IPS DF 6.9 (cell line): ENCODE data around the gene IYD.

ENCODE experiments used
- DNase-seq: peaks from one replicate; pipeline ENCODE4 v3.0.0-alpha.2; 2013; ENCODE audit warnings: low read depth, low spot score
- H3K27ac ChIP-seq: one replicate; pipeline ENCODE4 v1.5.1; 2013; ENCODE audit warnings: low read length, control low read depth
- H3K27me3 ChIP-seq: 2 replicates; pipeline ENCODE4 v1.6.1; 2013; ENCODE audit warnings: mild to moderate bottlenecking, low read length; ENCODE audit not compliant: control insufficient read depth, insufficient read depth
- H3K36me3 ChIP-seq: 2 replicates; pipeline ENCODE4 v1.6.1; 2013; ENCODE audit warnings: low read length; ENCODE audit not compliant: control insufficient read depth, insufficient read depth
- H3K4me1 ChIP-seq: 2 replicates; pipeline ENCODE4 v1.6.1; 2013; ENCODE audit warnings: low read length; ENCODE audit not compliant: control insufficient read depth, insufficient read depth
- H3K4me3 ChIP-seq: 2 replicates; pipeline ENCODE4 v1.5.1; 2013; ENCODE audit warnings: mild to moderate bottlenecking, low read length
- H3K9me3 ChIP-seq: 2 replicates; pipeline ENCODE4 v1.6.1; 2013; ENCODE audit warnings: low read length, inconsistent platforms; ENCODE audit not compliant: control insufficient read depth, insufficient read depth
- WGBS: extraction: QIAGEN DNeasy Blood & Tissue Kit; methylation state at CpG from one replicate; pipeline ENCODE4 v1.1.7; 2013; ENCODE audit warnings: mixed read lengths, missing lambda C conversion rate; ENCODE audit not compliant: insufficient read length, insufficient coverage; 5-methylcytosine and 5-hydroxymethylcytosine counted together

The IYD gene

DNA sequence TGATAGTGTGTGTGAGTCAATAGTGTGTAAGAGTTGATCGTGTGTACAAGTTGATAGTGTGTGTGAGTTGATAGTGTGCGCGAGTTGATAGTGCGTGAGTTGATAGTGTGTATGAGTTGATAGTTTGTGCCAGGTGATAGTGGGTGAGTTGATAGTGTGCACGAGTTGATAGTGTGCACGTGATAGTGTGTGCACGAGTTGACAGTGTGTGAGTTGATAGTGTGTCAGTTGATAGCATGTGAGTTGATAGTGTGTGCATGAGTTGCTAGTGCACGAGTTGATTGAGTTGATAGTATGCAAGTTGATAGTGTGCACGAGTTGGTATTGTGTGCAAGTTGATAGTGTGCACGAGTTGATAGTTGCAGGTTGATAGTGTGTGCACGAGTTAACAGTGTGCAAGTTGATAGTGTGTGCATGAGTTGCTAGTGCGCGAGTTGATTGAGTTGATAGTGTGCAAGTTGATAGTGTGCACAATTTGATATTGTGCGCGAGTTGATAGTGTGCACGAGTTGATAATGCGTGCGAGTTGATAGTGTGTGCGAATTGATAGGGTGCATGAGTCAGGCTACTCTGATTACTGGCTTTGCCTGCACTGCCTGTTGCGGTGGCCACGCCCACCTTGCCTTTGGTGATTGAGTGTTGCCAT is 35.8 kb upstream of the IYD start:
- Histone ChIP-seq H3K36me3 (no peaks in the 10 kb centered on the region), H3K27ac (no peak overlapping the region), H3K9me3 (no peaks in the 10 kb centered on the region), H3K27me3 (no peaks in the 10 kb centered on the region), H3K4me3 (no peak overlapping the region), H3K4me1 (no peaks in the 10 kb centered on the region)
- WGBS, result 100% methylated on average over 10 of the region's 21 CpGs
- DNase-seq, result no peak

DNA sequence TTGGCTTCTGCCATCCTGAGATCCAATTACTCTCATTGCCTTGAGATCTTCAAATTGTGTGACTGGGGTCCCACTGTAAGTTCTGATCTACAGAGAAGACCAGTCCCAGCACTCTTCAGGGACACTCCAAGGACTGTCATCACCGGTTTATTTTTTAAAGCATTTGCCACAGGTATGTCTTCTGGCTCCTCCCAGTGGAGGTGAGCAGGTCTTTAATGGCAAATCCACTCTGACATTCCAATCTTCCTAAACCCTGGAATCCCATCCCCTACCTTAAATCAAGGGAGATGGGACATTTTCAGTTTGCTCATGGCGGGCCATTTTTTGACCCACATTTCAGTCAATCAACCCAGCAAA is 35.2 kb upstream of the IYD start:
- Histone ChIP-seq H3K4me1 (no peaks in the 10 kb centered on the region), H3K36me3 (no peaks in the 10 kb centered on the region), H3K27me3 (no peaks in the 10 kb centered on the region), H3K9me3 (no peaks in the 10 kb centered on the region), H3K4me3 (no peak overlapping the region), H3K27ac (no peak overlapping the region)
- WGBS, result no CpG with 5 or more reads among the region's 2 CpGs
- DNase-seq, result no peak

DNA sequence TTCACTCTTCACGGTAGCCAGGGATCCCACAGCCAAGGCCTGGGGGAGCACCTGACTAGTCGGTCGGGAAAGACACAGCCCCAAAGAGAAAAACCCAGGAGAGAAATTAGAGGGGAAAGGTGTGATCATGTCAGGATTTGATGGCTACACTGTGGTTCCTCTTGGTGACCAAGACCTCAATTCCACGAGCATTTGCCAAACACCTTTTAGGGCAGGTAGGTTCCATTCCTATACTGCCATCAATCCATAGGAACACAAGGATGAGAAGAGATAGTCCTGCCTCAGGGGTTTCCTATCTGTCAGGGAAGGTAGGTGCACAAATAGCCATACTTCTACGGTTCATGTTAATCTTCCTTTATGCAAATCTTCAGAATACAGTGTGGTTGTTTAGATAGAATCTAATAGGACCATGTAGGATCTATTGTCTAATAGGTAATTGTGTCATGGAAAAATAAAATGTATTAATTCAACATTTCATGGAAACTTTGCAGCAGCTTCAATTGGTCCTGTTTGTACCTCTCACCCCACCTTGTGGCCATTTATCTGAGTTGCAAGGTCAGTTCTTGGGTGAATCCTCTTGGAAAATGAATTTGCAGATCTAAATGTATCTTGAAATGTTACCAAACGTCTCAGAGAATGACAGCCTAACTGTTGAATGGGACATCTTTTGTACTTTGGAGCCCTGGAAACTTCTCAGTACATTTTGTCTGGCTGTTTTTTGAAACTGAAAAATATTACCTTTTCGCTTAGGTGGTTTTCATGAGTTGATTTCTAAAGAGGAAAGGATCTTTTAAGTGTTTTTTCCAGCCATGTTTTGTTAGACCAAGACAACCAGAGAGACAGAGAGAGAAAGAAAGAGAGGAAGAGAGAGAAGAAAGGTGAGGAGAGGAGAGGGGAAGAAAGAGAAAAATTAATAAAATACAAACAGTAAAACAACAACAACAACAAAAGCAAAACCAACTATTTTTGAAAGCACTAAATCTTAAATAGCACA is 33.7 kb upstream of the IYD start:
- H3K4me1 ChIP-seq, result no peaks in the 10 kb centered on the region
- H3K27ac ChIP-seq, result no peak overlapping the region
- no peak overlapping the region for H3K4me3 ChIP-seq
- no peaks in the 10 kb centered on the region for H3K27me3 ChIP-seq
- no peaks in the 10 kb centered on the region for H3K36me3 ChIP-seq
- WGBS, result no CpG with 5 or more reads among the region's 7 CpGs
- H3K9me3 ChIP-seq, result no peaks in the 10 kb centered on the region
- DNase-seq, result peak; percentile 31

DNA sequence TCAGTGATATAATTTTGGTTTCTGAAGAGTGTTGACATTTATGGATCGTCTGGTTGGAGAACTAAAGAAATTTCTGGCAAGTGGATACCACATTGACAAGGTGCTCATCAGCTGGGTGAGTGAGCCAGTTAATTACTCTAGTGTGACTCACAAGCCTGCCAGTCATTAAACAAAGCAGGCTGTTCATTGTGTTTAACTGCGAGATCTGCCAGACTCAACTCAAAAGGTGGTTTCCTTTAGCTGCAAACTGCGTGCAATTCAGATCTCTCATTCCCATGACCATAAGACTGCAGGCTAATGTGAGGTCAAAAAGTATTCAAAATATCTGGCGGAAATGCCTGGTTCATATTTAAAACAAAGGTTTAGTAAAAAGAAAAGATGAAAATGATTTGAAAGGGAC is 32.5 kb upstream of the IYD start:
- Histone ChIP-seq H3K27me3 (no peaks in the 10 kb centered on the region), H3K4me1 (no peaks in the 10 kb centered on the region), H3K27ac (no peak overlapping the region), H3K4me3 (no peak overlapping the region), H3K36me3 (no peaks in the 10 kb centered on the region), H3K9me3 (no peaks in the 10 kb centered on the region)
- no CpG with 5 or more reads among the region's 4 CpGs for WGBS
- DNase-seq, result no peak

DNA sequence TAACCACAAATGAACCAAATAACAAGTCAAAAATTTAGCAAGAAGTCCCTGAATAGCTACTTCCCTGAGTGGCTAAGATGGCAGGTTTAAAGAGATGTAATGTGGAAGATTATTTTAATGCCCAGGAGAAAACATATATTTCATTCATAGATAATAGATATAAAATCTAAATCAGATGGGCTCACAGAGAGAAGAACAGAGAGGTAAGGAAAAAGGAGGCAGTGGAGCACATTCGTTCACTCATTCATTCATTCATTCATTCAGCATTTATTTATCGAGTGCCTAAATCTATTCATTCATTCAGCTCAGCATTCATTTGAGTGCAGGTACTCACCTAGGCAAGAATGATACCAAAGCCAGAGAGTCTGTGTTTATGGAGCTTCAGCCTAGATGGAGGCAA is 32.1 kb upstream of the IYD start:
- Histone ChIP-seq H3K27me3 (no peaks in the 10 kb centered on the region), H3K36me3 (no peaks in the 10 kb centered on the region), H3K4me3 (no peak overlapping the region), H3K4me1 (no peaks in the 10 kb centered on the region), H3K9me3 (no peaks in the 10 kb centered on the region), H3K27ac (no peak overlapping the region)
- no peak for DNase-seq
- no CpG with 5 or more reads among the region's 2 CpGs for WGBS

DNA sequence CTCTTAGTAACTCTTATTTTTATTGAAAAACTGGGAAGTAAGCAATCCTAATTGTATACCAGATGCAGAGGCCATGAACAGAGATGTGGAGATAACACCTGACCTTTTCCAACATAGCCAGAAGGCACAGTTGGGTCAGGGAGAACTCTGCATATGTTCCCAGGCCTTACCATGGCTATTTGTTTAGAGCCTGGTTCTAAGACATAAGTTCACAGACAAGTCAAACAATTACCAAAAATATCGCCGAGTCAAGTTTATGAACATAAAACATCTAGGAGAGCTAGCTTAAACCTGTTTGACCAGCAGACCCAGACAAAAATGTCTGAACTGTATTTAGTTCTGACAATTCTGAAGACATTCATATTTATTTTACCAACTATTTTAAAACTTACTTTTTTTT is 26.7 kb upstream of the IYD start:
- no peaks in the 10 kb centered on the region for H3K9me3 ChIP-seq
- no peak for DNase-seq
- no peak overlapping the region for H3K27ac ChIP-seq
- H3K4me1 ChIP-seq, result no peaks in the 10 kb centered on the region
- H3K36me3 ChIP-seq, result no peaks in the 10 kb centered on the region
- no peaks in the 10 kb centered on the region for H3K27me3 ChIP-seq
- WGBS, result no CpG with 5 or more reads among the region's 2 CpGs
- H3K4me3 ChIP-seq, result no peak overlapping the region

DNA sequence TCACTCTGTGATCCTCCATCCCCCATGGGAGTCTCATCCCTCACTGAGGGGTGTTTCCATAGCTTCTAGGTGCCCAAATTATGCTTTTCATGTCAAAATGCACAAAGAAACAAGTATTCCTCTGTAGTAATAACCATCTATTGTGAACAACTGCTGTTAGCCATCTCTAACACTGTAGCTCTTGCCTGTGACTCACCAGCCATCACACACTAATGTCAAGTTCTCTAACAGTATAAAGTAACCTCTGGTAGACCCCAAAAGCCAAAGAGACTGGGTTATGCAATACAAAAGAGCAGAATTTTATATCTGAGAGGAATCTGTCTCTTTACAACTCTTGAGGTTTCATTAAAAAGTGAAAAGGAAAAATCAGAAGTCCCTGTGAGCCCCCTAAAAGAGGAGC is 25.4 kb upstream of the IYD start:
- no peaks in the 10 kb centered on the region for H3K27me3 ChIP-seq

DNA sequence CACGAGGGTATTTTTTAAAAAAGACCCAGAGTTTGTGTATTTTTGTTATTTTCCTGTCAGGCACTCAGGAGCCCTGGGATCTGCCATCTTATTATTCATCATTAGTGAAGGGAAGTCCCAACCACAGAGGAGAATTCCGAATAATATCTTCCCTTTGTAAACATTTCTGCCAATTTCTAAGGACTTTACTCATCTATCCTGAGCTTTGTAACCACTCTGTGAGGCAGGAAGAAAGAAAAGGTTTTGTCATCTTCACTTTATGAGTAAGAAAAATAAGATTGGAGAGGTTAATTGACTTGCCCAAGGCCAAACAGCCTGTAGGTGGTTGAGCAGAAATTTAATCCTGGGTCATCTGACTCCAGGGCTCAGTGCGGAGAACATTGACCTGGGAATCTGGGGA is 23.0 kb upstream of the IYD start:
- no peak for DNase-seq
- Histone ChIP-seq H3K9me3 (no peaks in the 10 kb centered on the region), H3K4me3 (no peak overlapping the region), H3K4me1 (no peaks in the 10 kb centered on the region), H3K27ac (no peak overlapping the region), H3K27me3 (no peaks in the 10 kb centered on the region), H3K36me3 (no peaks in the 10 kb centered on the region)
- WGBS, result no CpG with 5 or more reads among the region's 3 CpGs

More for the DNA sequence above, 25.4 kb upstream of the IYD start:
- H3K4me1 ChIP-seq, result no peaks in the 10 kb centered on the region
- no peak overlapping the region for H3K27ac ChIP-seq
- DNase-seq, result no peak
- no peak overlapping the region for H3K4me3 ChIP-seq
- no peaks in the 10 kb centered on the region for H3K36me3 ChIP-seq
- no peaks in the 10 kb centered on the region for H3K9me3 ChIP-seq

DNA sequence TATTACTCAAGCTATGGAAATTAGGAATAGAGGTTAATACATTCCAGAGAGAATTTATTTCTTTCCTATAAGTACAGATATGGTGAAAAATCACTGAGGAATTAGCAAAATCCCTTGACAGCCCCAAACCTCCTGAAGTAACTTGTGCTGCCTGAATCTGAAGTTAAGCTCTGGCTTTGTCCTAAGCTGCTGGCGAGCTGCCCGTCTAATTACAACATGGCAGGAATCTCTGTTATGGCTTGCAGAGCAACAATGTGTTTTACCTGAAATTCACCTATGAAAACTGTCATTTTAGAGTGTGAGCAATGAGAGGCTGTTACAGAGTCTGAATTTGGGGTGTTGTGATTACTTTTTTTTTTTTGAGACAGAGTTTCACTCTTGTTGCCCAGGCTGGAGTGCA is 22.5 kb upstream of the IYD start:
- Histone ChIP-seq H3K27ac (no peak overlapping the region), H3K36me3 (no peaks in the 10 kb centered on the region), H3K4me1 (no peaks in the 10 kb centered on the region), H3K27me3 (no peaks in the 10 kb centered on the region), H3K9me3 (no peaks in the 10 kb centered on the region), H3K4me3 (no peak overlapping the region)
- no CpG with 5 or more reads among the region's 2 CpGs for WGBS
- no peak for DNase-seq

DNA sequence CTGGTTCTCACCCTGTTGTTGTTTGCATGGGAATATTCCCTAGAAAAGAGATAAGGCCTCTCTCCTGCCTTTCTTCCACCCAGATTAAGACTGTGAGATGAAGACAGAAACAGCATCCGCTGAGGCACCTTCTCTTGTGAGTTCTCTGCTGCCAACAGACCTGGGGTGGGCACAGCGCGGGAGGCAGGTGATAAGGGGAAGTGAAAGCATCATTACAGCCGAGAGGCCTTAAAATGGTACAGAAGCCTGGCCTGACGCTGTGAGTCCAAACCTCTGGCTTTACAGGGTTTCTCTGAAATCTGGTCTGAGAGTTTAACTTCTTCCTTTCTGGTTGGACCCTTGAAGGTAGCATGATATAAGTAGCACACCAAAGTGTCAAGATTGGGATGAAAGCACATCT is 21.0 kb upstream of the IYD start:
- Histone ChIP-seq H3K36me3 (no peaks in the 10 kb centered on the region), H3K4me1 (no peaks in the 10 kb centered on the region), H3K9me3 (no peaks in the 10 kb centered on the region), H3K27ac (no peak overlapping the region), H3K4me3 (no peak overlapping the region), H3K27me3 (no peaks in the 10 kb centered on the region)
- WGBS, result no CpG with 5 or more reads among the region's 5 CpGs
- DNase-seq, result no peak

DNA sequence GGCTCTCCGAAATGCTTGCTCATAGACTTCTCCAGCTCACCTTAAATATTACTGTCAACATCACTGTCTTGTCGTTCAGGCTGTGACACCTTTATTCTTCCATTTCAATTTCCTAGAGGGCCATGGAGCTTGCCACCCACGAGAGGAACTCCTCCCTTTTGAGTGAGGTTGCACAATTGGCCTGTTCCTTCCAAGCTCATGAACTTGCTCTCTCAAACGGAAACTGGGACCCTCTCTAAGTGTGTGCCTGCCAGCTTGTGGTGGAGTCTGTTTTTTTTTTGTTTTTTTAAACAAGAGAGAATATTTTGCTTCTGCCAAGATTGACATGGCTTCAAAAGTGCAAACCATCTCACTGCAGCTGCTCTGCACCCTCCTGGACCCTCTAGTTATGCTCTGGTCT is 19.3 kb upstream of the IYD start:
- H3K27me3 ChIP-seq, result no peaks in the 10 kb centered on the region
- DNase-seq, result no peak
- no peak overlapping the region for H3K27ac ChIP-seq
- no peak overlapping the region for H3K4me3 ChIP-seq
- H3K36me3 ChIP-seq, result no peaks in the 10 kb centered on the region
- H3K4me1 ChIP-seq, result no peaks in the 10 kb centered on the region
- H3K9me3 ChIP-seq, result no peaks in the 10 kb centered on the region
- WGBS, result no CpG with 5 or more reads among the region's 4 CpGs
